D341Med (cell line): ENCODE results near the gene RAB6B.

Experiments used
- DNase-seq: peaks from one replicate; pipeline ENCODE4 v3.0.0; 2012; ENCODE audit warnings: low spot score

The RAB6B gene

DNA sequence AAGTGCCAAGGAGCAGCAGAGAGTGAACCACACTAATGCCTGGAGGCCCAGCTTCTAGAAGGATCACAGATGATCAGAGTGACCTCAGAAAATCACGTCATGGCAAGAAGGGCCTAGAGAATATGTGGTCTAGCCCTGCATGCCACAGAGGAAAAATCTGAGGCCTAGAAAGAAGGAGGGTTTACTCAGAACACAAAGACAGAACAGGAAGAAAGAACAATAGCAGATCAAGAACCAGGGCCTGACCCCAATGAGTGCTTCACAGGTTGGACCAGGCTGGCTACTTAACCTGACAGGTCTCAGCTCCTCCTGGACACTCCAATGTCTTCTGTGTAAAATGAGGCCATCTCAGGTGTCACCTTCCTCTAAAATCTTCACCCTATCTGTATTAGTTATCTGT, 14.2 kb downstream of the RAB6B start:
- DNase-seq, result no peak

DNA sequence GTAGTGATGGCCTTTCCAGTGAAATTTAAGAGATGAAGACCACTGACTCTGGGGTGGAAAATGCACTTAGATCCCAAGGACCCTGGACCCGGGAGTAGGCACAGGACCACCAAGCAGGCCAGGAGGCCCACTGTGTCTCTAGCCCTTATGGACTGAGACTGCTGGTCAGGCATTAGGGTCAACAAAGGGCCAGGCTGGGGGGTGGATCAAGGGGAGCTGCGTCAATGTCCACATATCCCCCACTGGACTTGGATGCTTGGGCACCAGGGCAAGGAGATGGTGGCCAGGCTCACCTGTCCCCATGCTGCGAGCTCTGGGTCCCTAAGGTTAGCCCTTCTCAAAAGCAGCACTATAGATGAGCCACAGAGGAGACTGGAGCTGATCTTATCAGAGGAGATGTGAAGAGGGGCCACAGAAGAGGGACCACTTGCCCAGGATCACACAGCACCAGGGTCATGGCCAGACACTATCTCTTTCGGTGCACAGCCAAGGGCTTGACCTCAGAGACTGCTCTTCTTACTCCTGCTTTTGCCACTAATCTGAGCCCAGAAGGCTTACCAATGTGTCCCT, 14.7 kb downstream of the RAB6B start:
- no peak for DNase-seq

GRCh38 chr3:133880287-133880686, 15.4 kb downstream of the RAB6B start:
- no peak for DNase-seq

DNA sequence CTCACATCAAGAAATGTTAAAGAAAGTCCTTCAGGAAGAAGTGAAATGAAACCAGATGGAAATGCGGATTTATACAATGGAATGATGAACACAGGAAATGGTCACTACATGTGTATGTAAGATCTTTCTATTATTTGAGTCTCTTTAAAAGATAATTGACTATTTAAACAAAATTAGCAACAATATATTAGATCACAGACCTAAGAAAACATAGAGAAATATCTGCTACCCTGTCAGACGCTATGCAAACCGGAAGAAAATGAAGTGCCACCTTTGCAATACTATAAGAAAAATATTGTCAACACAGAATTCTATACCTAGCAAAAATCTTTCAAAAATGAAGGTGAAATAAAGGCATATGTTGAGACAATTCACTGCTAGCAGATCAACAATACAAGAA, 17.2 kb downstream of the RAB6B start:
- DNase-seq, result no peak

DNA sequence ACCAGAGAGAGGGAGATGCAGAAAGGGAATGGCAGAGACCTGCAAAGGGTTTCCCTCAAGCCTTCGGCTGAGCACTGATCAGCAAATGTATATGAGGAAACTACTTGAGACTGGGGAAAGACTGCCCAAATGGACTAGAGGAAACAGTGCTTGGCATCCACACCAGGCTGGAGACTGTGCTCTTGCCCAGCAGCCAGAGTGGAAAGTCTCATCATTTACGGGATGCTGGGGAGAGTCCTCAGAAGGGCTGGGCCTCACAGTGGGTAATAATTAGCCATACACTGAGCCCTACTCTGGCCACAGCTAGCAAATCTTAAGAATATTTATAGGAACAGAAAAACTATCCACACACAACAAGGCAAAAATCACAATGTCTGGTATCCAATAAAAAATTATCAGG, 18.5 kb downstream of the RAB6B start:
- DNase-seq, result no peak

DNA sequence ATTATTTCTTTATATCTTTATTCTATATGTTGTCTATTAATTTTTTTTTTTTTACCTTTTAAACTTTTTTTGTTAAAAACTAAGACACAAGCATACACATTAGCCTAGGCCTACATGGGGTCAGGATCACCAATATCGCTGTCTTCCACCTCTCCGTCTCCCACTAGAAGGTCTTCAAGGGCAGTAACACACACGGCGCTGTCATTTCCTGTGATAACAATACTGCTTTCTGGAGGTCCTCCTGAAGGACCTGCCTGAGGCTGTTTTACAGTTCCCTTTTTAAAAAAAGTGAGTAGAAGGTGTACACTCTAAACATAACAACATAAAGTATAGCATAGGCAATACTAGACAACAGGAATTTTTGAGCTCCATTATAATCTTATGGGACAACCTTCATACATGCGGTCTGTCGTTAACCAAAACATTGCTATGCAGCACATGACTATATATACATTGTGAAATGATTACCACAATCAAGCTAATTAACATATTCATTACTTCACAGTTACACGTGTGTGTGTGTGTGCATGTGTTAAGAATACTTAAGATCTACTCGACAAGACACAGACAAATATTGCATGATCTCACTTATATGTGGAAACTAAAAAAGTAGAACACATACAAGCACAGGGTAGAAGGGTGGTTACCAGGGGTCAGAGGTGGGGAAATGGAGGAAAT, 20.8 kb downstream of the RAB6B start:
- DNase-seq, result no peak

DNA sequence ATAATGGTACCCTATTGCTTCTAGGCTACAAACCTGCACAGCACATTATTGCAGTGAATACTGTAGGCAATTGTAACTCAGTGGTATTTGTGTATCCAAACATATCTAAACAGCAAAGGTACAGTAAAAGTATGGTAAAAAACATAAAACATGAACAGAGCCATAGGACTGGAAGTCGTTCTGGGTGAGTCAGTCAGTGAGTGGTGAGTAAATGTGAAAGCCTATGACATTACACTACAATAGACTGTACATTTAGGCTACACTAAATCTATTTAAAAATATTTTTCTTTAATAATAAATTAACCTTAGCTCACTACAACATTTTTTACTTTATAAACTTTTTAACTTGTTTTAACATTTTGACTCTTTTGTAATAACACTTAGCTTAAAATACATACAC, 21.3 kb downstream of the RAB6B start:
- no peak for DNase-seq

DNA sequence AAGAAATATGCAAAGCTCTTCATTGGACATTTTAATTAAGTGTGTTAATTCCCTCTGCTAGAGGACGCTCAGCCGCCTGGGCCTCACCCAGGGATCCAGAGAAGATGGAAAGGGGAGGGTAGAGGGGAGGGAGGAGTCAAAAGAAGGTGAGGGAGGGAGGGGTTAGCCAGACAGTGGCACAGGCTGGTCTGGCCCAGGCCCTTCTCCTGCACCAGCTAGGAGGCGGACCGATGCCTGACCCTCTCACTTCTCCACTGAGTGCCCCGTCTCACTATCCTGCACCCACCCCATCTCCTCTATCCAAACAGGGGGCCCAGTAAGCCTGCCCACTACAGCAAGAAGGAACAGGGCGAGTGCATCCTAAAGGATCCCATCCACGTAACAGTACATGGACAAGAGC, 22.9 kb downstream of the RAB6B start:
- no peak for DNase-seq

DNA sequence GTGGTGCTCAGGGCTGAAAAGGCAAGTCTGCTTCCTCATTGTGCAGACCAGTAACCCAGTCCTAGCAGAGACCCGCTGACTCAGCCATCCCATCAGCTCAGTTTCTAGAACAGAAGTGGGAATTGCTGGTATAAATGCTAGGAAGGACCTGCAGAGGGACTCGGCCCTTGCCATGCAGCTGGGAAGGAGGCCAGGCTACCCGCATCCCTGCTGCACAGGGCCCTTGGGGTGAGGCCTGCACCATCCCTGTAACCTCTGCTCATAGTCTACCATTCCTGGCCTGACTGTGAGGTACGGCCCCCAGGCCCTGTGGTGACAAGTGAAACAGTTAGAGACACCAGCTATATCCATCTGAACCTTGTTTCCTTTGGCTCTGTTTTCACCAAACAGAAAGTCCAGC, 23.5 kb downstream of the RAB6B start:
- no peak for DNase-seq

- DNase-seq, result no peak
Observed at GRCh38 chr3:133871368-133872090, 24.2 kb downstream of the RAB6B start.

GRCh38 chr3:133870822-133871221, 24.9 kb downstream of the RAB6B start:
- DNase-seq, result no peak

DNA sequence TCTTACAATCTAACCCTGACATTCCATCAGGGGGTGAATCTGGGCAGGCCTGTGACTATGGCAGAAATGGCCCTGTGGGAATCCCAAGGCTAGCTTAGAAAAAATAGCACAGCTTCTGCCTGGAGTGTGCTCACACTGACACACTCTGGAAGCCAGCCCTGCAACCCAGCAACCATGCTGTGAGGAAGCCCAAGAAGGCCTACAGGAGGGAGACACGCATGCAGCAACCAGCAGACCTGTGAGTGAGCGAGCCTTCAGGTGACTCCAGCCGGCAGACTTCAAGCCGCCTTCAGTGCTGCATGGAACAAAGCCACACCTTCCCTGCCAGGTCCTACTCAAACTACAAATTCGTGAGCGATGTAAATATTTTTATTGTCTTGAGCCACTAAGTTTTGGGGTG, 26.1 kb downstream of the RAB6B start:
- DNase-seq, result no peak

DNA sequence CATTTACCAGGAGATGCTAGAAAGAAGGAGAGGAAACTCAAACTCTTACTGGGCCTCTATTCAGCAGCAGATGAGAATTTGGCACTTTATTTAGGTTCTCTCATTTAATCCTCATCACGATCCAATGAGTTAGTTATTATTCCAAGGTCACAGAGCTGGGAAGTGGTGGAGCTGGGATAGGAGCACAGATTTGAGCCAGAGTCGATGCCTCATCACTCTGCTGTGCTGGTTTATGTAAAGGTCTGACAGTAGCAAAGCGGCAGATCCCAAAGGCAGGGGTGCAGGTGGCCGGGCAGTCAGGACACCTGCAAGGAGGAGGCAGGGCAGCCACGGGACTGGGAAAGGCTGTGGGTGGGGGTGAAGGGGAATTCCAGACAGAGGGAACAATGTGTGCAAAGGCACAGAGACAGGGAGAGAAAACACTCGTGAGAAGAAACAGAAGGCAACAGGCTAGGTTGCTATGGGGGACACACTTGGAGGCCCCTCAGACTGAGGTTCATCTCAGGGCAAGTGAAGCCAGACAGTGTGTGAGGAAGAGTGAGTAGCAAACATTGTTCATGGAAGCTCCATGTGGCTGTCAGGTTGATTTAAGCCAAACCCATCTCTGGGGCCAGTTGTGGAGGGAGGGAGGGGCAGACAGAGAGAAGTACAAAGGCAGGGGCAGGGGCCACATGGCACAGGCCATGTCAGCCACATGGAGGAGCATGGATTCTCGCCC, 26.8 kb downstream of the RAB6B start:
- no peak for DNase-seq

DNA sequence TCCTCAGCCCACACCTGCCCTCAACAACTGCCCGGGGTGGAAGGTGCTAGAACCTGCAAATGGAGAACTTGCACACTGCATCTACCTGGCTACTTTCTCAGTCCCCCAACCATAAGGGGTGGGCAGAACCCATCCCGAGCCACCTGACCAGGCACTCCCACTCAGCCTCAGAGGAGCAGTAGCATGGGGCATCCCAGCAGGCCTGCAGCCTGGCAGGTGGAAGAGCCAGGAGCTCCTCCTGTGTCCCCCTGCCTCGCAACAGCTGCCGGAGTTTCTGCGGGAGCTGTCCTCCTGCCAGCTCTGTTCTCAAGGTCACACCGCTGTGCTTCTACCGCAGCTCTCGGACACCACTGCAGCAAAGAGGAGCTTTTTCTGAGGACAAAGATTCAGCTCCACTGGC, 27.5 kb downstream of the RAB6B start:
- no peak for DNase-seq

DNA sequence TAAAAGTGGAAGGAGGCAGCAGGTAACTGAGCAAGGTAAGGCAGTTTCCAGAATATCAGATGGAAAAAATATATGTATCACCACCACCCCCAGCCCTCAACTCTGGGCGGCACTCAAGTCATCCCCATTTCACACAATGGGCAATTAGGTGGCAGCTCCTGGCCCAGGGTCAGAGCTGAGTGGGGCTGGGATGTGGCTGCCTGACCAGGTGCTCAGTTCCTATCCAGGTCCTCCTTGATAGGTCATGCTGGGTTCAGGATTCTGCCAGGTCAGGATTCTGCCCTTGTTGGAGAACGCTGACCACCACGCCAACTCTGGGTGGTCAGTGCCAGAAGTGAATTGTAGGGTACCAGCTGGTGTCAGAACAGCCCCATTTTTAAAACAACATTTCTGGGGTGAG, 29.5 kb downstream of the RAB6B start:
- DNase-seq, result no peak

- no peak for DNase-seq
Observed at GRCh38 chr3:133865136-133865855, 30.4 kb downstream of the RAB6B start.

DNA sequence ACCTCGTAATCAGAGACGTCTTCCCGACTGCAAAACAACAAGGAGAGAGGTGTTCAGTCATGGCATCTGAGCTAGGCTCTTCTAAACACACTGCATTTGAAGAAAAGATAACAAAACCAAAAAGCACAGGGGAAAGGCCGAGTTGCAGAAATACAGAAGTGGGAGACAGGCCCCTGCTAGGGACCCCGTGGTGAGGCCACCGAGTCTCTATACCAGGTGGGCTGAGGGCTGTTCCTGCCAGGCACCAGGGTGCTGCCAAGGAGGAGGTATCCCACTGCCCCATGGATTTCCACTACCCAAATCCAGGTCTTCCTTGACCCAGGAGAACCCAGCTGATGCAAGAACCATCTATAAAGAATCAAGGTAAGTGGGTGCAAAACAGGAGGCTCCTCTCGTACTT, 31.1 kb downstream of the RAB6B start:
- DNase-seq, result no peak

DNA sequence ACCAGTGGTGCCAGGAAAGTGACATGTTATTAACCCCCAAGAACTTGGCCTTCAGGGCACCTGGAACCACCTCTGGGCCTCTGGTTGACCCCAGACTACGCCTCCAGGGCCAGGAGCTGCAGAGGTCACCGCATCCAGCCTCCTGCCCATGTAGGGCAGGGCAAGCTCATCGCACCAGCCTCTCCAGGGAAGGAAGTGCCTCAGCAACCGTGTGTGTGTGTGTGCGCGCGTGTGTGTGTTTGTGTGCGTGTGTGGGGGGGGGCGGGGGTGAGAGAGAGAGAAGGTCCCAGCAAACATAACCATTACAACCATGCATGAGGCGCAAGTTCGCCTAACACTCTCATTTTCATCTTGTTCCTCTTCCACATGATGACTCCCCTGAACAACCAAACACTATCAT, 31.8 kb downstream of the RAB6B start:
- no peak for DNase-seq

DNA sequence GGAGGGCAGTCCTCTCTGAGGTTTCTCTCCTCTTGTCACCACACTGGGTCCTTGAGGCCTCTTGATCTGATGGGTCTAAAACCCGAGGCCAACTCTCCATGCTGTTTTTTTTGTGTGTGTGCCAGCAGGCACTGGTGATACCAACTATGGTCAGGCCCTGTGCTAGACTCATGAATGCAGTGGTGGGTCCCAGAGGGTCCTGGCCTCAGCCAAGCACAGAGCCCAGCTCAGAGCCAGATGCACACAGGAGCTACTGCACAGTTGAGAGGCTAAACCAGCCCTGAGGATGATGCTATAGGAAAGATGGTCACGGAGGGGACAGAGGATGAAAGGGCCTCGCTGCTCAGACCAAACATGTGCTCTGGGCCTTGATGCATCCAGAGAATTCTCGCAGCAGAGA, 33.5 kb downstream of the RAB6B start:
- DNase-seq, result no peak

GRCh38 chr3:133860519-133860918, 35.2 kb downstream of the RAB6B start:
- DNase-seq, result no peak

DNA sequence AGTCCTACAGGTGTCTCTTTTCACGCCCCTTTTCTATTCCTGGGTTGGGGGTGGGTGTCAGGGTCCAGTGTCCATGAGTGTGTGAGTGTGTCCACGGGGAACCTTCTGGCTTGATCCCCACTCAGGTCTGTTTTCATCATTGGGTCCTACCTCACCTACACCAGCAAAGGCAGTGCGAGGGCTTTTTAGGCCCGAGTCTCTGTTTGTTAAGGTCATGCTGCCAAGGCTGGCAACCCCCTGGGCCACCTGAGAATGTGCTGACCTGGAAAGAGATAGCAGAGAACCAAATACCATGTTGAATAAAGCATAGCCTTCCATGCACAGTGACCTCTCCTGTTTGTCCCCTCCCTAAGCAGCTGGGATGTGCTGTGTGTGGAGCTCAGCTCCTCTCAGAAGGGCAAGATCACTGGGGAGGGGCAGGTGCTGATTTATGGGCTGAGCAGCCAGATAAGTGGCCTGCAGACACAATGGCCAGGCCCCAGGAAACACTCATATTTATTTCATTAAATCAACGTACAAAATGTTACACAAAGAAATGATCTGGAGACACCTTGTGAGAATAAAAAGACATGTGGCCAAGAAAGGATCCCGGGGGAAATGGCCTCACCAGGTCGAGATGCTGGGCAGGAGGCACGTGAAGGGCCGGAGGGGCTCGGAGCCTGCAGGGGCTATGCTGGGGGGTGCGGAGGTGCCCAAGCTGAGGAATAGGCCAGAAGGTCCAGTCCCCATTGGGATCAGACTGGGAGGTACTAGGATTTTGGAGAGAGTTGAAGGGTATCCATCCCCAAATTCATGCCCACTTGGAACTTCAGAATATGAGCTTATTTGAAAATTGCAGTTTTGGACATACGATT, 36.1 kb downstream of the RAB6B start:
- DNase-seq, result no peak
